H9 (cell line): ENCODE data around the gene RELL1. TPM values are rescaled to one million over a fixed set of nuclear protein-coding genes. Genes with fewer than 3 reads are reported as not detected.

Experiments used
- DNase-seq: peaks from one replicate; pipeline ENCODE4 v3.0.0-alpha.2; 2017
- H2AFZ ChIP-seq: one replicate; pipeline ENCODE4 v1.6.1; 2013; ENCODE audit warnings: mild to moderate bottlenecking, low read length, control low read depth, moderate library complexity
- H2AK5ac ChIP-seq: 2 replicates; pipeline ENCODE4 v1.6.1; 2013; ENCODE audit warnings: low read length, control low read depth, mixed read lengths; ENCODE audit not compliant: insufficient read length
- H2BK120ac ChIP-seq: one replicate; pipeline ENCODE4 v1.6.1; 2013; ENCODE audit warnings: low read depth, mild to moderate bottlenecking, low read length, control low read depth, inconsistent platforms; ENCODE audit not compliant: poor library complexity, severe bottlenecking
- H2BK12ac ChIP-seq: 2 replicates; pipeline ENCODE4 v1.6.1; 2013; ENCODE audit warnings: low read length, control low read depth, mixed read lengths, low read depth; ENCODE audit not compliant: insufficient read length
- H2BK15ac ChIP-seq: 2 replicates; pipeline ENCODE4 v1.6.1; 2013; ENCODE audit warnings: low read depth, low read length, control low read depth
- H2BK20ac ChIP-seq: one replicate; pipeline ENCODE4 v1.6.1; 2013; ENCODE audit warnings: low read depth, mild to moderate bottlenecking, low read length, control low read depth, inconsistent platforms; ENCODE audit not compliant: poor library complexity, severe bottlenecking
- H2BK5ac ChIP-seq: 2 replicates; pipeline ENCODE4 v1.6.1; 2013; ENCODE audit warnings: low read length, control low read depth, mixed read lengths; ENCODE audit not compliant: insufficient read length
- H3K14ac ChIP-seq: 2 replicates; pipeline ENCODE4 v1.6.1; 2013; ENCODE audit warnings: low read length, control low read depth; ENCODE audit not compliant: insufficient read depth
- H3K18ac ChIP-seq: 2 replicates; pipeline ENCODE4 v1.6.1; 2013; ENCODE audit warnings: low read depth, mild to moderate bottlenecking, mixed read lengths, low read length, control low read depth; ENCODE audit not compliant: insufficient read length
- H3K23ac ChIP-seq: 2 replicates; pipeline ENCODE4 v1.6.1; 2013; ENCODE audit warnings: low read length, control low read depth, mixed read lengths, low read depth; ENCODE audit not compliant: insufficient read length
- H3K23me2 ChIP-seq: 2 replicates; pipeline ENCODE4 v1.6.1; 2013; ENCODE audit warnings: low read depth, mild to moderate bottlenecking, mixed read lengths, low read length, control low read depth; ENCODE audit not compliant: insufficient read length, poor library complexity, severe bottlenecking
- H3K27ac ChIP-seq: 2 replicates; pipeline ENCODE4 v1.5.1; 2013; ENCODE audit warnings: low read length, control low read depth, mixed read lengths, low read depth; ENCODE audit not compliant: insufficient read length
- H3K27me3 ChIP-seq: 2 replicates; pipeline ENCODE4 v1.6.1; 2013; ENCODE audit warnings: low read length, control low read depth, inconsistent platforms; ENCODE audit not compliant: insufficient read depth
- H3K4ac ChIP-seq: 2 replicates; pipeline ENCODE4 v1.6.1; 2013; ENCODE audit warnings: low read depth, mild to moderate bottlenecking, control low read depth, inconsistent platforms, low read length, moderate library complexity
- H3K4me1 ChIP-seq: 2 replicates; pipeline ENCODE4 v1.6.1; 2013; ENCODE audit warnings: low read length, control low read depth, inconsistent platforms; ENCODE audit not compliant: insufficient read depth
- H3K4me2 ChIP-seq: 2 replicates; pipeline ENCODE4 v1.6.1; 2013; ENCODE audit warnings: low read length, control low read depth, mixed read lengths; ENCODE audit not compliant: insufficient read length, insufficient read depth
- H3K56ac ChIP-seq: 2 replicates; pipeline ENCODE4 v1.6.1; 2013; ENCODE audit warnings: low read depth, mild to moderate bottlenecking, mixed read lengths, low read length, control low read depth; ENCODE audit not compliant: insufficient read length
- H3K79me1 ChIP-seq: 2 replicates; pipeline ENCODE4 v1.6.1; 2013; ENCODE audit warnings: low read depth, mild to moderate bottlenecking, moderate library complexity, low read length, control low read depth, inconsistent platforms; ENCODE audit not compliant: insufficient read depth, poor library complexity, severe bottlenecking
- H3K79me2 ChIP-seq: 2 replicates; pipeline ENCODE4 v1.6.1; 2013; ENCODE audit warnings: low read length, control low read depth, inconsistent platforms; ENCODE audit not compliant: insufficient read depth
- H3K9ac ChIP-seq: 2 replicates; pipeline ENCODE4 v1.6.1; 2013; ENCODE audit warnings: low read length, control low read depth, mixed read lengths; ENCODE audit not compliant: insufficient read length; ENCODE audit errors: extremely low read depth
- H3K9me3 ChIP-seq: one replicate; pipeline ENCODE4 v1.6.1; 2013; ENCODE audit warnings: low read depth, low read length, inconsistent platforms; ENCODE audit not compliant: control insufficient read depth
- H3T11ph ChIP-seq: one replicate; pipeline ENCODE4 v1.6.1; 2013; ENCODE audit warnings: mild to moderate bottlenecking, low read length, control low read depth, inconsistent platforms
- H4K20me1 ChIP-seq: one replicate; pipeline ENCODE4 v1.6.1; 2013; ENCODE audit not compliant: control insufficient read depth, insufficient read length, insufficient read depth
- H4K5ac ChIP-seq: 2 replicates; pipeline ENCODE4 v1.6.1; 2013; ENCODE audit warnings: low read depth, mild to moderate bottlenecking, mixed read lengths, low read length, control low read depth; ENCODE audit not compliant: insufficient read length
- H4K8ac ChIP-seq: replicated peaks from 2 replicates; pipeline ENCODE4 v1.6.1; 2013; ENCODE audit warnings: low read length, control low read depth, mixed read lengths, low read depth; ENCODE audit not compliant: insufficient read length
- H4K91ac ChIP-seq: 2 replicates; pipeline ENCODE4 v1.6.1; 2013; ENCODE audit warnings: low read depth, mild to moderate bottlenecking, moderate library complexity, mixed read lengths, low read length, control low read depth; ENCODE audit not compliant: insufficient read length
- H3K27ac Mint-ChIP-seq, 3 experiments: 2 replicates in 2 of 3; 3 replicates in 1 of 3; pipeline ENCODE4 v1.8.0; 2020 to 2021; ENCODE audit warnings: mixed read lengths in 3 of 3, mild to moderate bottlenecking in 1 of 3, moderate library complexity in 1 of 3
- H3K27me3 Mint-ChIP-seq: 2 replicates; pipeline ENCODE4 v1.8.0; 2021; ENCODE audit warnings: low read depth, mild to moderate bottlenecking, moderate library complexity, mixed read lengths
- H3K36me3 Mint-ChIP-seq, 3 experiments: 2 replicates in 2 of 3; 3 replicates in 1 of 3; pipeline ENCODE4 v1.8.0; 2020 to 2021; ENCODE audit warnings: low read depth in 3 of 3, mixed read lengths in 3 of 3; ENCODE audit not compliant: insufficient read depth in 1 of 3
- H3K4me1 Mint-ChIP-seq, 2 experiments: 2 replicates each; pipeline ENCODE4 v1.8.0; 2020; ENCODE audit warnings: mixed read lengths in 2 of 2
- H3K4me3 Mint-ChIP-seq, 2 experiments: 2 replicates in 1 of 2; 3 replicates in 1 of 2; pipeline ENCODE4 v1.8.0; 2020 to 2021; ENCODE audit warnings: mild to moderate bottlenecking in 2 of 2, mixed read lengths in 2 of 2, moderate library complexity in 1 of 2
- H3K9me3 Mint-ChIP-seq, 2 experiments: 2 replicates in 1 of 2; 3 replicates in 1 of 2; pipeline ENCODE4 v1.8.0; 2020; ENCODE audit warnings: mild to moderate bottlenecking in 2 of 2, mixed read lengths in 2 of 2, moderate library complexity in 1 of 2
- CTCF ChIP-seq: fragments of 200-600 bp; sonication (generic); conservative IDR thresholded peaks from 3 replicates; pipeline ENCODE4 v1.8.0; 2021; ENCODE audit warnings: antibody characterized with exemption, mild to moderate bottlenecking
- WGBS: extraction: QIAGEN DNeasy Blood & Tissue Kit; methylation state at CpG from one replicate; pipeline ENCODE4 v1.1.7; 2013; ENCODE audit warnings: missing lambda C conversion rate, low lambda C conversion rate, mixed read lengths; ENCODE audit not compliant: insufficient read length; ENCODE audit errors: extremely low coverage; 5-methylcytosine and 5-hydroxymethylcytosine counted together
- total RNA-seq: library from RNA; stranded (reverse); gene quantifications from 2 replicates; pipeline ENCODE4 v1.2.1, GENCODE V29; 2021

RELL1 gene
- total RNA-seq, 1 experiment from 2014 or later, result 10.8 TPM

GRCh38 chr4:37644962-37645361, 41.2 kb downstream of the RELL1 start:
- Mint-ChIP-seq H3K4me1 (peaks cover 42% of the 10 kb centered on the region in 2 experiments), H3K4me3 (no peak overlapping the region), H3K27me3 (peaks cover under 1% of the 10 kb centered on the region; the same call in 1 of the 2 replicates), H3K9me3 (no peaks in the 10 kb centered on the region), H3K36me3 (peaks cover 3 to 15% (median 14%) of the 10 kb centered on the region in 3 experiments; a peak in 3 of 7 replicates), H3K27ac (no peak overlapping the region; a peak in 2 of 7 replicates)
- no peak overlapping the region for H4K8ac ChIP-seq
- no peak overlapping the region for H4K91ac ChIP-seq
- H3K18ac ChIP-seq, result no peak overlapping the region
- H3K23ac ChIP-seq, result no peak overlapping the region
- no peak overlapping the region for H2BK120ac ChIP-seq
- no peak overlapping the region for H3K27ac ChIP-seq
- DNase-seq, result no peak
- no peaks in the 10 kb centered on the region for H3K79me2 ChIP-seq
- H4K20me1 ChIP-seq, result no peaks in the 10 kb centered on the region
- no peak overlapping the region for H3T11ph ChIP-seq
- no peak overlapping the region for H2BK12ac ChIP-seq
- no peak overlapping the region for H2BK20ac ChIP-seq
- no peaks in the 10 kb centered on the region for H3K9me3 ChIP-seq
- H3K23me2 ChIP-seq, result no peaks in the 10 kb centered on the region
- H2BK15ac ChIP-seq, result no peak overlapping the region
- no peaks in the 10 kb centered on the region for H3K27me3 ChIP-seq
- no peak overlapping the region for H2BK5ac ChIP-seq
- H3K56ac ChIP-seq, result no peak overlapping the region
- WGBS, result no CpG with 5 or more reads among the region's 9 CpGs
- H3K79me1 ChIP-seq, result no peaks in the 10 kb centered on the region
- no peak overlapping the region for H3K9ac ChIP-seq
- H2AK5ac ChIP-seq, result no peak overlapping the region
- no peak overlapping the region for H3K14ac ChIP-seq
- no peak overlapping the region for H3K4me2 ChIP-seq
- no peak overlapping the region for H4K5ac ChIP-seq
- H3K4me1 ChIP-seq, result peaks cover 16% of the 10 kb centered on the region; the same call in 1 of the 2 replicates
- no peak overlapping the region for H2AFZ ChIP-seq
- H3K4ac ChIP-seq, result no peak overlapping the region
- TF ChIP-seq CTCF, result no peak
